Sciatic nerve (tissue), 2 donors: ENCODE data around the gene SPACDR. TPM values are rescaled to one million over a fixed set of nuclear protein-coding genes. Genes with fewer than 3 reads are reported as not detected.
"Not testable (repeated sequence)": the region's sequence is repeated elsewhere in the genome, so short reads cannot be mapped to it uniquely, and the experiment has no call there.

Experiments
- ATAC-seq: fragments of 200-7000 bp; cut with Tn5 transposase; one replicate; pipeline ENCODE4 v1.9.1; 2020; ENCODE audit warnings: mild to moderate bottlenecking, moderate library complexity
- DNase-seq: peaks from one replicate; pipeline ENCODE4 v3.0.0-alpha.2; 2020; ENCODE audit warnings: low spot score
- intact Hi-C: fragments of 100-400 bp; cut with DNase I; formaldehyde crosslinking; loops from one replicate; pipeline ENCODE4 v1.14.2; 2022
- total RNA-seq: library from RNA; stranded (reverse); fragmentation: NEBNext Ultra II Directional; extraction: Animal tissue kit (Norgen Biotek cat#: 25700); gene quantifications from one replicate; pipeline ENCODE4 v1.2.1, GENCODE V29; 2021
- donor health status: DM: no; HTN: no; CAD: no.
- donor health status: DM: no; HTN: no; CAD: no.

SPACDR gene
- total RNA-seq, 1 donor from 2014 or later: 3.6 TPM

DNA sequence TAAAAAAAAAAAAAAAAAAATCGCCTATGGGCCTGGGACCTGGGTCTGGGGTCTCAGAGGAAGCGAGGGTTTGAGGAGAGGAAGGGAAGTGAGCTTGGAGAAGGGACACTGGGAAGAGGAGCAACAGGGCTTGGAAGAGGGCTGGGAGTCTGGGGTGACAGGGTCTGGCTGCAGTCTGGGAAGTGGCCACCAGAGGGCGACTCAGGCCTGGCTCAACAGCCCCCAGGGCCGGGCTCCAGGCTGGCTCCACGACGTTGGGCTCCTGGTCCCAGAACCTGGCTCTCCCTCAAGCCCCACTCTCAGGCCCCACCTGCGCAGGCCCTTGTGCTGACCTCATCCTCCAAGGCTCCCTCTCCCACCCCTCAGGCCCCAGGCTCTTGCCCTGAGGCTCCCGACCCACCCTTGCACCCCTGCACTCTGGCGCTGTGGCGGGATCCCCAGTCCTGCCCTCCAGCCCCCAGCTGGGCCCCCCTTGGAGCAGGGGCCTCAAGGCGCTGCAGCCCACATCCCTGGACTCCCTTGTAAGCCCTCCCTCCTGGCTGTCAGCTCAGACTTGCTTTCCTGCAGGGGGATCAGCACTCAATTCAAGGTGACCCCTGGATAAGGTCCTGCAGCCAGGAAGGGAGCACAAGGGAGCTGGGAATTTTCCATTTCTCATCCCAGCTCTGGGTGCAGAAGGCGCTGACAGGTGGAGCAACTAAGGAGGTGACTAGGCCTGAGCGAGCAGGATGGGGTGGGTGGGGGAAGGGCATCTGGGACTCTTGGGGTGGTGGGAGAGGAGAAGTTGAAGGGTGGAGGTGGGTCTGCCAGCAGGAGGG lies 5.4 kb upstream of the SPACDR start:
- peak; percentile 74 for ATAC-seq
- peak; percentile 95 for DNase-seq
- intact Hi-C loops: loop anchor here (5.0 kb wide), 2 partner anchors 93 to 223 kb away; partner anchors contain the start of gene GIGYF1

- DNase-seq: peak; percentile 84
- intact Hi-C loops: loop anchor here (5.0 kb wide), 2 partner anchors 94 to 224 kb away; partner anchors contain the start of gene GIGYF1
- ATAC-seq: peak; percentile 19
These were observed 3.7 kb upstream of the SPACDR start for GRCh38 chr7:100467638-100468373.

GRCh38 chr7:100466653-100467605 lies 2.9 kb upstream of the SPACDR start:
- intact Hi-C loops: loop anchor here (5.0 kb wide), 2 partner anchors 95 to 225 kb away; partner anchors contain the start of gene GIGYF1
- peak; percentile 1 for ATAC-seq
- no peak for DNase-seq

- peak; percentile 87 for DNase-seq
- peak; percentile 82 for ATAC-seq
- intact Hi-C loops: loop anchor here (5.0 kb wide), 2 partner anchors 96 to 226 kb away; partner anchors contain the start of gene GIGYF1
These were observed 1.7 kb upstream of the SPACDR start for GRCh38 chr7:100465702-100466311.

GRCh38 chr7:100465299-100465698 lies 1.2 kb upstream of the SPACDR start:
- ATAC-seq (no peak), DNase-seq (no peak)
- intact Hi-C loops: loop anchor here (5.0 kb wide), 2 partner anchors 97 to 227 kb away; partner anchors contain the start of gene GIGYF1

GRCh38 chr7:100464791-100465190 lies 731 bp upstream of the SPACDR start:
- intact Hi-C loops: loop anchor here (5.0 kb wide), 2 partner anchors 98 to 228 kb away; partner anchors contain the start of gene GIGYF1
- no peak for DNase-seq
- ATAC-seq: no peak

GRCh38 chr7:100457033-100457432 lies 7.0 kb downstream of the SPACDR start:
- intact Hi-C loops: no loop called here
- ATAC-seq: no peak
- no peak for DNase-seq

DNA sequence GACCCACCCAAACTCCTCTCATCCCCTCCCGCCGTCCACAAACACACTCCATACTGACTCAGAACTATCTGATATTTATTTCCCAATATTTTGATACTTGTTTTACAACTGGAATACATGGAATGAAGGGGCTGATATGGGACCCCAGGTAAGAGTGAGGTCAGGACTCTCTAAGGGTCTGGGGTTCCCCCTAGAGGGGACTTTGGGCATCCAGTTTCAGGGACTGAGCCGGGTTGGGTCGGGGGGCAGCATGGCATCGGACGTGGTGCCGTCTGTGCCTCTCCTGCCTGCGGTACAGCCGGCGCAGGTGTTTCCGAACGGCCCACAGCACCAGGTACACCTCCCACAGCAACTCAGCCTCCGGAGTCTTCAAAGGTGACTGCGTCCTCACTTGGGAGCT lies 7.5 kb downstream of the SPACDR start:
- ATAC-seq (no peak), DNase-seq (no peak)
- intact Hi-C loops: no loop called here

- intact Hi-C loops: no loop called here
- DNase-seq: no peak
- no peak for ATAC-seq
These were observed 8.9 kb downstream of the SPACDR start for GRCh38 chr7:100455206-100455605.

DNA sequence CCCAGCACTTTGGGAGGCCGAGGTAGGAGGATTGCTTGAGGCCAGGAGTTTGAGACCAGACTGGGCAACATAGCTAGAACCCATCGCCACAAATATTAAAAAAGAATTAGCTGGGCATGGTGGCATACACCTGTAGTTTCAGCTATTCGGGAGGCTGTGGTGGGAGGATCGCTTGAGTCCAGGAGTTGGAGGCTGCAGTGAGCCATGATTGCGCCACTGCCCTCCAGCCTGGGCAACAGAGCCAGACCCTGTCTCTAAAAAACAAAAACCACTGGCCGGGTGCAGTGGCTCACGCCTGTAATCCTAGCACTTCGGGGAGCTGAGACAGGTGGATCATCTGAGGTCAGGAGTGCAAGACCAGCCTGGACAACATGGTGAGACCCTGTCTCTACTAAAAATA lies 10.2 kb downstream of the SPACDR start:
- DNase-seq, ATAC-seq, intact Hi-C loops: not testable (repeated sequence)

DNA sequence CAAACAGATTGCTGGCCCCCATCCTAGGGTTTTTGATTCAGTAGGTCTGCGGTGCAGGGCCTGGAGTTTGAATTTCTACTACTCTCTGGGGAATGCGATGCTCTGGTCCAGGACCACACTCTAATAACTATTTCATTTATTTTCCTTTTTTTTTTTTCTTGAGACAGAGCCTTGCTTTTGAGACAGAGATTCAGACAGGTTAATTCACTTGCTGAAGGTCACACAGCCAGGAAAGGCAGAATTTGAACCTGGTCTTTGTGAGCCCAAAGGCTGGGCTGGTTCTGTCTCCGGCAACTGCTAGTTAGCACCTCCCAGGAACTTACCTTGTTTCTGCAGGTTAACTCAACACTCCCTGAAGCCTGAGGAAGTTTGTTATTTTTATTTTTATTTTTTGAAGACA lies 11.5 kb downstream of the SPACDR start:
- DNase-seq (no peak), ATAC-seq (no peak)
- intact Hi-C loops: no loop called here

- intact Hi-C loops: no loop called here
- ATAC-seq (no peak), DNase-seq (no peak)
These were observed 14.8 kb downstream of the SPACDR start for GRCh38 chr7:100449190-100449795.

DNA sequence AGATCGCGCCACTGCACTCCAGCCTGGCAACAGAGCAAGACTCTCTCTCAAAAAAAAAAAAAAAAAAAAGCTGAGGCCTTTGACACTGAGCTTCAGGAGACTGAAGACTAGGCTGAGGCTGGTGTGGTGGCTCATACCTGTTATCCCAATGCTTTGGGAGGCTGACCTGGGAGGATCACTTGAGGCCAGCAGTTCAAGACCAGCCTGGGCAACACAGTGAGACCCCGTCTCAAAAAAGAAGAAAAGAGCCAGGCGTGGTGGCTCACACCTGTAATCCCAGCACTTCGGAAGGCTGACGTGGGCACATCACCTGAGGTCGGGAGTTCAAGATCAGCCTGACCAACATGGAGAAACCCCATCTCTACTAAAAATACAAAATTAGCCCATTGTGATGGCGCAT lies 16.7 kb downstream of the SPACDR start:
- DNase-seq, intact Hi-C loops, ATAC-seq: not testable (repeated sequence)

DNA sequence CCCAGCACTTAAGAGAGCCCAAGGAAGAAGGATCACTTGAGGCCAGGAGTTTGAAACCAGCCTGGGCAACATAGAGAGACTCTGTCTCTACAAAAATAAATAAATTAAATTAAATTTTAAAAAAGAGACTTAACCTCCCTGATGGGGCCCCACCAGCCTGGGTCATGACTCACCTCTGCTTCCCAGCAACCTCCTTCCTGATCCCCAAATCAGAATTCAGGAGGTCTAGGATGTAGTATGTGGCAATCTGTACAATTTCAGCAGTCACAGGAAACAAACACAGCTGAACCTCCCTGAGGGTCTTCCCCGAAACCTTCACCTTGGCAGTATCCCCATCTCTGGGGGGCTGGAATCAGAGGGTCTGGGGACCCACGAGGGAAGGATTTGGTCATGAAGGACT lies 18.0 kb downstream of the SPACDR start:
- intact Hi-C loops: no loop called here
- DNase-seq (no peak), ATAC-seq (no peak)

GRCh38 chr7:100444311-100445278 lies 19.5 kb downstream of the SPACDR start:
- intact Hi-C loops: no loop called here
- DNase-seq: no peak
- peak; percentile 69 for ATAC-seq

- no peak for ATAC-seq
- DNase-seq: peak; percentile 41
- intact Hi-C loops: no loop called here
These were observed 20.8 kb downstream of the SPACDR start for GRCh38 chr7:100443096-100443840.
